NOMO-1 treated with dmso at 0.1 percent for 144 hours (cell line): Measurements from ENCODE around the gene SALL2.
"Not testable (repeated sequence)": the region's sequence is repeated elsewhere in the genome, so short reads cannot be mapped to it uniquely, and the experiment has no call there.

Experiments used
- DNase-seq: peaks from one replicate; lab custom pipeline; 2025; ENCODE audit not compliant: unreplicated experiment; lab: John Stamatoyannopoulos, UW

SALL2 gene

DNA sequence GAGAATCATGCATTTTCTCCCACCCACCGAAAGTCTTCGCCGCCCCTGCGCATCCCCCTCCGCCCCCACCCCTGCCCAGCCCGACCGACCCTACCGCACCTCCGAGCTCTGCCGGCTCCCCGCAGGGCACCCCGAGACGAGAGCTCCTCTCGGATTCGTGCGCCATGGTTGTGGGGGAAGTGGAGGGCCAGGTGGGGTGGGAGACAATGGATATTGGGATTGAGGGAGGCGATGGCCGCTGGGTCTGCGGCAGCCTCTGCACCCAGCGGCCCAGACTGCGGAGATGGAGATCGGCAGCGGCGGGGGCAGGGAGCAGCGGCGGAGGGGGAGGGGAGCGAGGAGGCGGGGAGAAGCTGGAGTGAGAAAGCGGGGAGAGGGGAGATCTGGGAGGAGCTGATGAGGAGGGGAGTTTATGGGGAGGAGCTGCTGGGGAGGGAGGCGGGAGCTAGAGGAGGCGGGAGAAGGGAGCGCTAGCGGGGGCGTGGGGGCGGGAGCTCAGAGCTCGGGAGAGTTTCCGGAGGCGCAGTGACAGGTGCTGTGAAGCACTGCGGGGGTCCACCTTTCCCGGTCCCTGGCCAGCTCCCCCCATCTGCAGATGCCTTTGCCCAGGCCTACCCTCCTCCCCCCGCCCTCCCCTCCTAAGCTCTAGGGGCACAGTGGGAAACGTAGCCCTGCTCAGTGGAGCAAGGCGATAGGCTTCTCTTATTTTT is at the start of gene SALL2:
TSS of gene SALL2 (minus strand) at position 385 of the 710 bp plus-strand sequence. CDS start at position 166, 219 bp downstream.
- DNase-seq = no peak

- no peak for DNase-seq
Observed at GRCh38 chr14:21575661-21576060, 49.5 kb upstream of the SALL2 start.

GRCh38 chr14:21572604-21573003 is 46.5 kb upstream of the SALL2 start:
- no peak for DNase-seq

DNA sequence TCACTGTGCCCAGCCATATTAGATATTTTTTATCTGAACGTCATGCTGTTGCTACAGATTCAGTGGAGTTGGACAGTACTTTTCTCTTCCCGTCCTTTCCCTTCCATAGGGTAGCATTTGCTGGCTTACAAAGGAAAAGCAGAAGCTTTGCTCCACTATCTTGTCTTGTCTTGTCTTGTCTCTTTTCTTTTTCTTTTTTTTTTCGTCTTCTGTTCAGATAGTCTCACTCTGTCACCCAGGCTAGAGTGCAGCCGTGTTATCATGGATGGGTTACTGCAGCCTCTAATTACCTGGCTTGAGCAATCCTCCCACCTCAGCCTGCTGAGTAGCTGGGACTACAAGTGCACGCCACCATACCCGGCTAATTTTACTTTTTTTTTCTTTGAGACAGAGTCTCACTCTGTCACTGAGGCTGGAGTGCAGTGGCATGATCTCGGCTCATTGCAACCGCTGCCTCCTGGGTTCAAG is 32.6 kb upstream of the SALL2 start:
- no peak for DNase-seq

DNA sequence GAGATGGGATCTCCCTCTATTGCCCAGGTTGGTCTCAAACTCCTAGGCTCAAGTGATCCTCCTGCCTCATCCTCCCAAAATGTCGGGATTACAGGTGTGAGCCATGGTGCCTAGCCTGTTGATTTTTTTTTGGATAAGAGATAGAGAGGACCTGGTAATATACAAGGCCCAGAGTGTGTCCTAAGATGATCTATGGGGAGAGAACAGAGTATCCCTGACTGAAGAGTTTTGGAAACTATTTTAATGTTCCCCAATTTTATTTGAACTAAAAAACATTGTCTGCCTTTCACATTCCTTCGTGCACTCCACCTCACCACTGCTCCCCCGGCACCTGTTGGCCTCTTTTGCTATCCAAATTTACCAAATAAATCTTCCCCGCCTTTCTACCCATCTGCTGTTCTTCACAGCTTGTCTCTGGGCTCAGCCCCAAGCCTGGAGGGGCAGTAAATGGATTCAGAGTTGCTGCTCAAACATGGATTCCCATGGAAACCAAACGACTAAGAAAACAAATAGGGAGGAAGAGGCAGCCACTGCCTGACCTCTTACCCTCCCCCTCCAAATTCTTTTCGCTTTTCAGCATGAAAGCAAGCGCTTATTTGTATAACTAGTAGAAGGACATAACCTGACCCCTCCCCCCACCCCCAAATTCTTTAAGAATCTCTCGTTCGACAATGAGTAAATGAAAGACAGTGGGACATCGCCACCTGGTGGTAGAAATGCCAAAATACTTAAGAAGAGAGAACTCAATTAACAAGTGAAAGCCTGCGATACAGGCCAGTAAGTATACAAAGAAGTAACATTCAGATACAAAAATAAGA is 31.1 kb upstream of the SALL2 start:
- peak; percentile 11 for DNase-seq

GRCh38 chr14:21556378-21557083 is 30.4 kb upstream of the SALL2 start:
- DNase-seq = no peak

DNA sequence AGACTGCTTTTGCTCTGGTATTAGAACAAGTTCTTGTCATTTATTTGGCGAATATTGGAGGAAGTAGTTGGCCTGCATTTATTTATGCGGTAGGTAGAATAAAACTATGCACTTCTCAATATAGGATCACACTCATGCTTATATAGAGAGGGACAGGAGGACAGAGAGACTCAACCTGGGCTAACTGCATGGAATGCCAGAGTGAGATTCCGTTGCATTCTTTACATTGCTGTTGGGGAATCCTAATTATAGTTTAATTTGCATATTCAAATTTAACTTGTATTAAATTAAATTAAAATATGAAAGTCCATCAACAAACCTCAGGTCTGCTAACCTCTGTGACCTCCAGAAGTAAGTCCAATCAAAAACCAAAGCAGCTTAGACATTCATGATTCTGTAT is 27.1 kb upstream of the SALL2 start:
- no peak for DNase-seq

DNA sequence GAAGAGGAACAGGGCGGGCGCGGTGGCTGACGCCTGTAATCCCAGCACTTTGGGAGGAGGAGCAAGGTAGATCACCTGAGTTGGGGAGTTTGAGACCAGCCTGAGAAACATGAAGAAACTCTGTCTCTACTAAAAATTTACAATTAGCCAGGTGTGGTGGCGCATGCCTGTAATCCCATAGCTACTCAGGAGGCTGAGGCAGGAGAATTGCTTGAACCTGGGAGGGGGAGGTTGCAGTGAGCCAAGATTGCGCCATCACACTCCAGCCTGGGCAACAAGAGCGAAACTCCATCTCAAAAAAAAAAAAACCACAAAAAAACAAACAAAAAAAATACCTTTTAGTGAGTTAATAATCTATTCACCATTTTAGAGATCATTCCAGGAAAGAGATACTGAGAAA is 18.4 kb upstream of the SALL2 start:
- not testable (repeated sequence) for DNase-seq

DNA sequence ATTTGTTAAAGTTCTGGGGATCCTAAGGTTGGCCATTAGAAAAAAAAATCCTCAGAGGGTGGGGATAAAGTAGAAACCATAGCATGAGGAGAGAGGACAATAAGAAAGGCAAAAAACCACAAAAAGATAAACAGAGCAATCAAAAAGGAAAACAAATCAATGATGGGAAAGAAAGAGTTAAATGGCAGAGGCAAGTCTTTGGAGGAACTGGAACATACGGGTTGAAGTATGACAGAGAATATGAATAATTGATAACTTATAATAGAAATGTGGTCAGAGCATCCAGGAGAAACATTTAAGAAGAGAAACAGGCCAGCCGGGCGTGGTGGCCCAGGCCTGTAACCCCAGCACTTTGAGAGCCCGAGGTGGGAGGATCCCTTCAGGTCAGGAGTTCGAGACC is 17.8 kb upstream of the SALL2 start:
- no peak for DNase-seq

DNA sequence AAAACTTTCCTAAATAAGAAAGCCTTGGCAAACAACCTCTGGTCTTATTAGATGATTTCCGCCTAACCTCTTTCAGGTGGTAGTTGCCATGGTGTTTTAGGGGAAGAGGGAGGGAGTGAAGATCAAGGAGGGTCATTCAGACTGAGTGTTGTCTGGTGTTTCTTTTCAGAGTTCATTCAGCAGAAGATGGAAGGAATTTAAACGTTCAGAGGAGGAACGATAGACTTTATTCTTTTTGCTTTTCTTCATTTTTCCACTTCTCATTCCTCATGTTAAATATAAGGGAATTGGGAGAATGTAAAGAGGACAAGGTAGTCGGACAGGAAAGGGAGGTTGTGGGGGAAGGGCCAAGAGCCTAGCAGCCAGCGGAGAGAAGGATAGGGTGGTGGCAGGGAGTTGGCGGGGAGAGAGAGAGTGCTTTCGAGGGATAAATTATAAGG is 17.4 kb upstream of the SALL2 start:
- DNase-seq = no peak

GRCh38 chr14:21541413-21542074 is 15.4 kb upstream of the SALL2 start:
- DNase-seq = no peak

DNA sequence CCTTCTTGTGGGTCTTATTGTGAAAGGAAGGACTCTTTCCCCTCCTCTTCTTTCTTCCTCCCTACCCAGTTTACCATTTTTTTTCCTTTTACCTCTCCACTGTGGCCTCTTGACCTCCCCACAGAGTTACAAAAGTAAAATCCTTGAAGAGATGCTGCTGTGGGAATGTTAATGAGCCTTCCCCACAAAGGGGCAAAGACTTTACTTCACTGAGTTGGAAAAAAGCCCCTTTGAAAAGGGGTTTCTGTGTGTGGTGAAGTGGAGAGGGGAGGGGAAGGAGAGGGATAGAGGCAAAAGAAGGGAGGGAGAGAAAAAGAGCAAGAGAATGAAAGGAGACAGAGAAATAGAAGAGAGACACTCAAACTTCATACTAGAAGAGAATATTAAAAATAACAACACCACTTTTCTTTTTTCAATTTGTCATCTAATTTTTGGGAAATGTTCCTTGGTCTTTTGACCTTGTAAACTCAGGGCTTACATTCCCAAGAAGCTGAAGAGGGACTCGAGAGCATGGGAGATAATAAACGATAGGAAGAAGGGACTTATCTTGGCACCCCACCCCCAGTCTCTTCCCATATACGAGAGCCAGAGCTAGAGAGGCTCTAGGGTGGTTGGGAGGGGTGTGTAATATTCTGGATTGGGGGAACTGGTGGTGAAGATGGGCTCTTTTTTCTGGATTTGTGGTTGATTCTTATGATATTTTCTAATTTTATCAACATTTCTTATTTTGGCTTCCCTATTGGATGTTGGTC is 13.2 kb upstream of the SALL2 start:
- DNase-seq = no peak

GRCh38 chr14:21537090-21537424 is 10.9 kb upstream of the SALL2 start:
- no peak for DNase-seq

GRCh38 chr14:21536418-21537089 is 10.4 kb upstream of the SALL2 start:
- DNase-seq = no peak

DNA sequence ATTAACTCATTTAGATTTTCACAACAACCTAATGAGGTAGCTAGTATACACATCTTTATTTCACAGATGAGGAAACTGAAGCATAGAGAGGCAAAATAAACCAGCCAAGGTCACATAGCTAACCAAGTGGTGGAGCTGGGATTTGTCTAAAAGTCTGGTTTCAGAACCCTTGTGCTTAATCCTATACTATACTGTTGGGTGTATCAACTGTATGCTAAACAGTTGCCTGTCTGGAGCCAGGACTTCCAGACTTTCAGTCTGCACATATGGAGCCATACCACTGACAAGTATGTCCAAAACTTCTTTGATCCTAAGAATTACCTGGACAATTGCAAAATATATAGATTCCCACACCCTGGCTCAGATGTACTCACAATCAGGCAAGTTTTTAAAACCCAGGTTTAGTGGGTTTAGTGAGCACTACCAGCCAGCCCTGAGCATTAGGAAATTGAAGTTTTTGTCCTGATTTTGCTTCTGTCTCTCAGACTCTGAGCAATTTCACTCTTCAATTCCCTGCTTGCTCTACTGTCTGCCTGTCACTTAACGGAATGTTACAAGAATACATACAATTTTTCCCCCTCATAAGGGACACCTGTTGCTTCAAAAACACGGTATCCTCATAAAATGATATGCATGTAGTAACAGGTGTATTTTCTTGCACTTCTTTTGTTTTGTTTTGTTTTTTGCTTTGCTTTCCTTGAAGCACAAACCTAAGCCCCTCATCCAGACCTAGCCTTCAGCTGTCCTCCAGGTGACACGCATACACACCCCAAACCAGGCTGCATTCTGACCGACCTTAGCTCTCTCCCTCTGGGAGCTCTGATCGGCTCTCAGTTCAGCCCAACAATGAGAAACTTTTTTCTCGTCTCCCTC is 9.6 kb upstream of the SALL2 start:
- DNase-seq = no peak

GRCh38 chr14:21534576-21534975 is 8.4 kb upstream of the SALL2 start:
- DNase-seq = peak; percentile 18

- DNase-seq = no peak
Observed at GRCh38 chr14:21533294-21533693, 7.1 kb upstream of the SALL2 start.

DNA sequence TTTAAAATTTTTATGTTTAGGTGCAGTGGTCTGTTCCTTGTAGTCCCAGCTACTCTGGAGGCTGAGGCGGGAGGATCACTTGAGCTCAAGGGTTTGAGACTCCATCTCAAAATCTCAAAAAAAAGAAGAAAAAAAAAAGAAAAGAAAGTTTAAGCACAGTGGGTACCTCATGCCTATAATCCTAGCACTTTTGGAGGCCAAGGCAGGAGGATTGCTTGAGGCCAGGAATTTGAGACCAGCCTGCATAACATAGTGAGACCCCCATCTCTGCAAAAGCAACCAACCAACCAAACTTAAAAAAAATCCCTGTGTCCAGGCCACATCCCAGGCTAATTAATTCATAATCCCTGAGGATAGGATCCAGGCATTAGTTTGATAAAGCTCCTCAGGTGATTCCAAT is 3.4 kb upstream of the SALL2 start:
- no peak for DNase-seq
